ENCODE data around the gene SLC35B4. TPM values are rescaled to one million over a fixed set of nuclear protein-coding genes. Genes with fewer than 3 reads are reported as not detected.

SLC35B4 gene
- total RNA-seq, 1 donor from 2014 or later: 18.7 TPM

DNA sequence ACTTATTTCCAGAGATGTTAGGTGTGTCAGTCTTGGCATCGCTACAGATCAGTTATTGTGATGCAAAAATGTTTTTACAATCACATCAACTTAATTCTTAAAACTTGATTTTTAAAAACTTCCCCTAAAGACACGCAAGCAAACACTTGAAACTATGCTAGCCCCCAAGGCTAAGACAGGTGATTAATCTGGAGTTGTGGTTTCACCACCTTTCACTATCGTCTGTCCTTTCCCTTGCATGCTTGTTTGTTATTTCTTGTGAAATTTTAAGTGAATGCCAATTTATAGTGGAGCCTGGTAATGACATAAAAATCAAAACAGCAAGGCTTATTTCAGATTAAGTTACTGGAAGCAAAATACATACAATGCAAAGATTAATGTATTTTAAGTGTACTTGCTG, 70.4 kb downstream of the SLC35B4 start:
- Mint-ChIP-seq H3K36me3 (ENCODE audit: unreplicated experiment) (no peaks in the 10 kb centered on the region), H3K27me3 (ENCODE audit: unreplicated experiment) (peaks cover 19% of the 10 kb centered on the region), H3K4me3 (ENCODE audit: unreplicated experiment) (no peak overlapping the region), H3K4me1 (ENCODE audit: unreplicated experiment) (no peaks in the 10 kb centered on the region), H3K27ac (ENCODE audit: unreplicated experiment) (no peak overlapping the region), H3K9me3 (ENCODE audit: unreplicated experiment) (no peaks in the 10 kb centered on the region)
- no peak for TF ChIP-seq CTCF (IDR thresholded peaks at IDR 0.05)
- DNase-seq (ENCODE audit: extremely low spot score, unreplicated experiment): no peak

DNA sequence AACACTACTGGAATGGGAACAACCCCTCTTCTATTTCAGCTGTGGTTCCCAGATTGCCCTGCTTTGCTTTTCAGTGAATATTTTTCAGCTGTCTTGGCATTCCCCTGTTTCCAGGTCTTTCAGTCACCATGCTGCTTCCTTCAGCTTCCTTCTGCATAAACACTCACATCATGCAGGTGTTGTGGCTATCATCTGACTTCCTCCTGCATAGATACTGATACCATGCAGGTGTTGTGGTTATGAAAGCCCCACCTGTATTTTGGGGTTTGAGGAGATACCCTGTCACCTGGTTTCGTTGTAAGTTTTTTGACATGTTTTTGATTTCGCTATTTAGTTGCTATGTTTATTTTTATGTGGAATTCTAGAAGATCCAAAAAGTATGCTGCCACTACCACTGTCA, 71.5 kb downstream of the SLC35B4 start:
- DNase-seq (ENCODE audit: extremely low spot score, unreplicated experiment): no peak
- H3K27ac Mint-ChIP-seq (ENCODE audit: unreplicated experiment): no peak overlapping the region
- no peaks in the 10 kb centered on the region for H3K4me1 Mint-ChIP-seq (ENCODE audit: unreplicated experiment)
- no peaks in the 10 kb centered on the region for H3K36me3 Mint-ChIP-seq (ENCODE audit: unreplicated experiment)
- H3K27me3 Mint-ChIP-seq (ENCODE audit: unreplicated experiment): peaks cover 22% of the 10 kb centered on the region
- H3K4me3 Mint-ChIP-seq (ENCODE audit: unreplicated experiment): no peak overlapping the region
- TF ChIP-seq CTCF (IDR thresholded peaks at IDR 0.05): no peak
- peaks cover 4% of the 10 kb centered on the region for H3K9me3 Mint-ChIP-seq (ENCODE audit: unreplicated experiment)

Other genes starting within 250 kb of the SLC35B4 start
- 0.13 and 0.30 TPM in 2 replicates for gene LRGUK, start 189.6 kb downstream of the SLC35B4 start, total RNA-seq
- 59.4 and 61.8 TPM in 2 replicates for gene AKR1B1, start 142.2 kb upstream of the SLC35B4 start, total RNA-seq
- not detected in 2 replicates for gene AKR1B10, start 210.6 kb upstream of the SLC35B4 start, total RNA-seq
- gene AKR1B15, start 232.2 kb upstream of the SLC35B4 start, total RNA-seq: not detected in 2 replicates

Data from osteocyte (in vitro differentiated cells).